ENCODE data around the gene LIX1.

Gene LIX1

DNA sequence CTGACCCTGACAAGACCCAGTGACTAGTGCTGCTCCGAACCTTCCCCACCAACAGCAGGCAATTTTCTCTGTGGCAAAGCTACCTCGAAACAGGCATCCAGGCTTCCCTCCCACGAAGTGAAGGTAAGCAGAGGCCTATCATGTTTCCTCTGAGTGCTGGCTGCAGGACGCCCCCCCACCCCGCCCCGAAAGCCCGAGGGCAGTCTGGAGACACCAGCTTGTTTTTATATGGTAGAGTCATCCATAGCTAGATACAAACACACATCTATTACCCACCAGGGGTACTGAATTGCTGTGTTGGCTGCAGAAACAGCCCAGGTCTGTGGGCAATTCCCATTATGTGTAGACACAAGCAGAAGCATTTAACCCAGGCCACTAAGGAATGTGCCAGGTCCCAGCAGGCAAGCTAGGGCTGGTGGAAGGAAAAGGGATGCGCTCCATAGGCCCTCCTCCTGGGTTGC lies 40.4 kb downstream of the LIX1 start:
- H3K9me3 ChIP-seq (ENCODE audit: control insufficient read depth, insufficient read depth, low read length), result no peaks in the 10 kb centered on the region
- H3K4me2 ChIP-seq (ENCODE audit: low read length), result no peak overlapping the region
- H3K9me2 ChIP-seq (replicated peaks; ENCODE audit: control insufficient read depth, low read length), result no peaks in the 10 kb centered on the region
- H3K36me3 ChIP-seq (ENCODE audit: control insufficient read depth, low read length), result no peaks in the 10 kb centered on the region
- H4K20me1 ChIP-seq (ENCODE audit: control insufficient read depth, insufficient read depth, low read depth, low read length), result no peaks in the 10 kb centered on the region
- H3K27me3 ChIP-seq (ENCODE audit: control insufficient read depth, low read length), result peaks cover 3% of the 10 kb centered on the region; the same call in 1 of the 2 replicates
- no peak for TF ChIP-seq EZH2phosphoT487 (IDR thresholded peaks at IDR 0.05; ENCODE audit: borderline replicate concordance, low read length)
- TF ChIP-seq, protein P1, sequence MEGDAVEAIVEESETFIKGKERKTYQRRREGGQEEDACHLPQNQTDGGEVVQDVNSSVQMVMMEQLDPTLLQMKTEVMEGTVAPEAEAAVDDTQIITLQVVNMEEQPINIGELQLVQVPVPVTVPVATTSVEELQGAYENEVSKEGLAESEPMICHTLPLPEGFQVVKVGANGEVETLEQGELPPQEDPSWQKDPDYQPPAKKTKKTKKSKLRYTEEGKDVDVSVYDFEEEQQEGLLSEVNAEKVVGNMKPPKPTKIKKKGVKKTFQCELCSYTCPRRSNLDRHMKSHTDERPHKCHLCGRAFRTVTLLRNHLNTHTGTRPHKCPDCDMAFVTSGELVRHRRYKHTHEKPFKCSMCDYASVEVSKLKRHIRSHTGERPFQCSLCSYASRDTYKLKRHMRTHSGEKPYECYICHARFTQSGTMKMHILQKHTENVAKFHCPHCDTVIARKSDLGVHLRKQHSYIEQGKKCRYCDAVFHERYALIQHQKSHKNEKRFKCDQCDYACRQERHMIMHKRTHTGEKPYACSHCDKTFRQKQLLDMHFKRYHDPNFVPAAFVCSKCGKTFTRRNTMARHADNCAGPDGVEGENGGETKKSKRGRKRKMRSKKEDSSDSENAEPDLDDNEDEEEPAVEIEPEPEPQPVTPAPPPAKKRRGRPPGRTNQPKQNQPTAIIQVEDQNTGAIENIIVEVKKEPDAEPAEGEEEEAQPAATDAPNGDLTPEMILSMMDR (IDR thresholded peaks at IDR 0.05; ENCODE audit: low read depth, low read length, poor library complexity, severe bottlenecking), result no peak
- H3F3A ChIP-seq (ENCODE audit: control insufficient read depth, insufficient read depth), result no peaks in the 10 kb centered on the region
- H3K4me1 ChIP-seq (ENCODE audit: control insufficient read depth, low read length), result no peaks in the 10 kb centered on the region
- H3K4me3 ChIP-seq (ENCODE audit: low read length), result no peak overlapping the region
- no peaks in the 10 kb centered on the region for H3K79me2 ChIP-seq (ENCODE audit: control insufficient read depth, low read length)
- no peak overlapping the region for H3K27ac ChIP-seq (ENCODE audit: low read depth, low read length)

DNA sequence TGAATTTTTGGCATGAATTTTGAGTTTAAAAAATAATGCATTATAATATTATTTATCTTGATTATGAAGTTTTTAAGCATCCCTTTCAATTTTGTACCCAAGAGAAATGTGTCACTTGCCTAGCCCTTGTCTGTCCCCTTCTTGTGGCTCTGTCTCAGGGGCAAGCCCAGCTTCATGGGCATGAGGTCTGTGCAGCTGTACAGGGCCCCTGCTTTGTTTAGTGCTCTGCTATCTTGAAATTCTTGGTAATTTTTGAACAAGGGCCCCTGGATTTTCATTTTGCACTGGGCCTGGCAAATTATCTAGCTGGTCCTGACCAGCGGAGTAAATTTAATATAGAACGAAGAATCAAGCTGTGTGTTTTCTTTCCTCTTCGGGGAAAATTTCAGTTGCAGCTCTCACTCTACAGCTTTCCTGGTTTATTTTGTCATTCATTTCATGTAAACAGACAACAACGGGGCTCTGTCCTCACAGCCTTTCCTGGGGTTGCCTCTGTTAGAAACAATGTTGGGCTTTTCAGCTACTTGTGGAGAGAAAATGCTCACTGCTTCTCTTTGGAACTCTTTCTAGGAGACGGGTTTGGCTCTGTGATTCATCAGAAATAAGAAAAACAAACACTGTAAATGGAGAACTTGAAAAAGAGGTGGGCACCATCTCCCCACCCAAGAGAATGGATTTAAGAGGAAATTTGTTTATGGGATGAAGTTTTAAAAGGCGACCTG lies 41.1 kb downstream of the LIX1 start:
- no peaks in the 10 kb centered on the region for H3K9me2 ChIP-seq (replicated peaks; ENCODE audit: control insufficient read depth, low read length)
- H3F3A ChIP-seq (ENCODE audit: control insufficient read depth, insufficient read depth), result no peaks in the 10 kb centered on the region
- H3K4me1 ChIP-seq (ENCODE audit: control insufficient read depth, low read length), result no peaks in the 10 kb centered on the region
- no peak overlapping the region for H3K27ac ChIP-seq (ENCODE audit: low read depth, low read length)
- TF ChIP-seq EZH2phosphoT487 (IDR thresholded peaks at IDR 0.05; ENCODE audit: borderline replicate concordance, low read length), result no peak
- TF ChIP-seq, protein P1 (IDR thresholded peaks at IDR 0.05; ENCODE audit: low read depth, low read length, poor library complexity, severe bottlenecking), result no peak
- no peaks in the 10 kb centered on the region for H3K79me2 ChIP-seq (ENCODE audit: control insufficient read depth, low read length)
- H3K9me3 ChIP-seq (ENCODE audit: control insufficient read depth, insufficient read depth, low read length), result no peaks in the 10 kb centered on the region
- H3K4me3 ChIP-seq (ENCODE audit: low read length), result no peak overlapping the region
- no peaks in the 10 kb centered on the region for H4K20me1 ChIP-seq (ENCODE audit: control insufficient read depth, insufficient read depth, low read depth, low read length)
- peaks cover 3% of the 10 kb centered on the region; the same call in 1 of the 2 replicates for H3K27me3 ChIP-seq (ENCODE audit: control insufficient read depth, low read length)
- H3K4me2 ChIP-seq (ENCODE audit: low read length), result no peak overlapping the region
- H3K36me3 ChIP-seq (ENCODE audit: control insufficient read depth, low read length), result no peaks in the 10 kb centered on the region

DNA sequence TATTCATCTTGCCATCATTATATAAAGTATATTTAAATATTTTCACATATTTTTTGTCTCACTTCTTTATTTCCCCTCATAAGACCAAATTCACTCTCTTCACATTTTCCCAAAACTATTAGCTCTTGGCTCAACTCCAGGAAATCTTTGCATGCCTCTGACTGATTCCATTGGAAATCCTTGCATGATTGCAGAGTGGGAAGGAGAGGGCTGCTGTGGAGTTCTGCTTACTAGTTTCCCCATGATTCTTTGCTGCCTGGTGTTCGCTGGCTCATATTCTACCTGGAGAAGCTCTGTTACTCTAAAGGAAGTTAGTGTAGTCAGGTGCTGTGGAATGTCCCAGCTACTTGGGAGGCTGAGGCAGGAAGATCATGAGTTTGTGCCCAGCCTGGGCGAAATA lies 41.9 kb downstream of the LIX1 start:
- Histone ChIP-seq H3F3A (ENCODE audit: control insufficient read depth, insufficient read depth) (no peaks in the 10 kb centered on the region), H3K9me2 (replicated peaks; ENCODE audit: control insufficient read depth, low read length) (no peaks in the 10 kb centered on the region), H3K36me3 (ENCODE audit: control insufficient read depth, low read length) (no peaks in the 10 kb centered on the region), H3K27me3 (ENCODE audit: control insufficient read depth, low read length) (no peaks in the 10 kb centered on the region), H3K79me2 (ENCODE audit: control insufficient read depth, low read length) (no peaks in the 10 kb centered on the region), H3K9me3 (ENCODE audit: control insufficient read depth, insufficient read depth, low read length) (no peaks in the 10 kb centered on the region), H3K4me3 (ENCODE audit: low read length) (no peak overlapping the region), H3K4me2 (ENCODE audit: low read length) (no peak overlapping the region), H3K27ac (ENCODE audit: low read depth, low read length) (no peak overlapping the region), H4K20me1 (ENCODE audit: control insufficient read depth, insufficient read depth, low read depth, low read length) (no peaks in the 10 kb centered on the region), H3K4me1 (ENCODE audit: control insufficient read depth, low read length) (no peaks in the 10 kb centered on the region)
- TF ChIP-seq, protein P1 (IDR thresholded peaks at IDR 0.05; ENCODE audit: low read depth, low read length, poor library complexity, severe bottlenecking), result no peak
- no peak for TF ChIP-seq EZH2phosphoT487 (IDR thresholded peaks at IDR 0.05; ENCODE audit: borderline replicate concordance, low read length)
